Central memory CD4-positive, alpha-beta T cell (primary cell): ENCODE data around the gene SBF2.
"Not testable (repeated sequence)": the region's sequence is repeated elsewhere in the genome, so short reads cannot be mapped to it uniquely, and the experiment has no call there.

Experiments used
- DNase-seq: peaks from one replicate; pipeline ENCODE4 v3.0.0; 2022

The SBF2 gene

GRCh38 chr11:9758637-9759518 lies 535.1 kb downstream of the SBF2 start:
- peak; percentile 34 for DNase-seq

DNA sequence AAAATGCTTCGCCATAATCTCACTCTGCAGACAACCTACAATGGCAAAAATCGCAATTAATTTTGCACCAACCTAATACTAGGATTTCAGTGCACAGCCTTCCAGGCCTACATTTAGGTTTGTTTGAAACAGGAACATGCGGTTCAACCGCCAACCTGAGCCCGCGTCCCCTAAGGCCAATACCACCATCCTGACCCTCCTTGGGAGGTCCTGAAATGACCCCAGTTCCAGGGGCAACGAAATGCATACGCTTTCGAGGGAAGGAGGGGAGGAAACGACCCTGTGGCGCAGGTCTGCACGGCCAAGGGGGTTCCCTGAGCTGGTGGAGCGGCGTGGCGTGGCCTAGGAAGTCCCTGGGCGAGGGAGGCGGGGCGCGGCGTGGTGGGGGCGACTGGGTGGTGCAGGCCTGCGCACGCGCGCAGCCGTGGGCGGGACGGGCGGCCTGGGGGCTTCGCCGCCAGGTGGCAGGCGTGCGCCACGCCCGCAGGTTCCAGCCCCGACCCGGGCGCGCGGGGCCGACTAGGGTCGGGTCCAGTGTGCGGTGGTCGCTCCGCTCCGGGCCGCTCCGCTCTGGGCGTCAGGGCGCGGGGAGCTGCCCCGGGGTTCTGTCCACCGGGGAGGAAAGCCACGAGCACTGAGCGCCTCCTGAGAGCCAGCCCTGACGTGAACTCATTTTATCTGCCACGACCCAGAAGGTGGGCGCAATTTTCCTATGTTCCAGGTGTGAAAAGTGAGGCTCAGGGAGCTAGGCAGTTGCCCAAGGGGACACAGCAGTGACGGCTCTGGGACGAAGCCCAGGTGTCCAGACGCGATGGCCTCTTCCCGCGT lies 536.0 kb downstream of the SBF2 start:
- peak; percentile 88 for DNase-seq

DNA sequence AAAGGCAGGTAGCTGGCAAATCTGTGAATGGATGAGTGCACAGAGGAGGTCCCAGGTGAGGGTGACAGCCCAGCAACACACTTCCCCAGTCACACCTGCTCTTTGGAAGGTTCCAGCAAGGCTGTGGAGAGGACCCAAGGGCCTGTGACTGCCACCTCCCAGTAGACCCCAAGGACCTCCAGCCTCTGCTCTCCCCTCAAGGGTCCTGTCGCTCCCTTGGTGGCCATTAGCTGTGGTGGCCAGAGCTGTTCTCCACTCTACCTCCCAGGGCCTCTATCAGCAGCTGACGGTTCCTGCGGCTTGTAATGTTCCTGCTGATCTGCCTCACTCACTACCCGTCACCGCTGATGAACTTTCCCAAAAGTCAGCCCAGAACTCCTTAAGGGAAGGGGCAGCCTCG lies 537.1 kb downstream of the SBF2 start:
- DNase-seq: no peak

GRCh38 chr11:9756461-9756860 lies 537.6 kb downstream of the SBF2 start:
- DNase-seq: no peak

DNA sequence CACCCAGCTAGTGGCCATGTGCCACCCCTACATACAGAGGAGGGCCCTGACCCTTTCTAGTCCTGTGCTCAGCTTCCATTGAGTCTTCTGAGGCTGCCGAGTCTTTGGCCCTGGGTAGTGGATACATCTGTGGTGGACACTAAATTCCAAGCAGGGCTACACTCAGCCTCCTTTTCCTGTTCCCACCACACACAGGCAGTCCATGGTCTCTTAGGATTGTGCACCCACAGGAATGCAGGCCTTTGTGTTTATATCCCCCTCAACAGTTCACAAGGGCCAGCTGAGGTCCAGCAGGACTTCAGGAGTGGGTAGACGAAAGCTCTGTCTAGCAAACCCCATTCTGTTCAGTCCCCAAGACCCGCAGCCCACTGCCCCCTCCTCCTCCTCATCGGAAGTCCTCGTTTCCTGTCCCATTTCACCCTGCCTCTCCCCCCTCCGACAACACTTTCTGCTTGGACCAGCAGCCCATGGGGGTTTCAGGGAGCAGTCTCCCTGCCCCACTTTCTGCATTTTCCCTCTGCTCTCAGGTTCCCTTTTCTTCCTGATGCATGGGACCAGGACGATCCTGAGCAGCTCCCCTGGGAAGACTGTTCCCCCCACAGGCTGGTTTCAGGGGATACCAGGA lies 538.3 kb downstream of the SBF2 start:
- DNase-seq: no peak

DNA sequence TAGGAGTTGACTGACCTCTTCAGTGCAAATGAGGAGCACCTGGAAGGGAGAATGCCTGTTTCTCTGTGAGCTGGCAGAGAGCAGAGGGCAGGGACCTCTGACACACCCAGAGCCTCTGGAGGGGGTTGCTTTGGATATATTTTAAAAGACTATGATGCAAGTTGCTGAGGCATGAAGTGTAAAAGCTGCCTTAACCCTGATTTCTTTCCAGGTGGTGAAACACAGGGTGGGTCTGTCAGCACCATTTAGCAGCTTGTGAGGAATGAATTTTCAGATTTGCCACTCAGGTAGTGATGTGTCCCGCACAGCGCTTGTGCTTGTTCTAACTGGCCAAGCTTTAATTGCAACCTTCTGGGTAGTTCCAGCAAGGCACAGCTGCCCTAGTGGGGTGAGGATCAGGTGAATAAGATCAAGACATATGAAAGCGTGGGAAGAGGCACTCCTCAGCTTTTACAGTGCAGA lies 540.0 kb downstream of the SBF2 start:
- no peak for DNase-seq

DNA sequence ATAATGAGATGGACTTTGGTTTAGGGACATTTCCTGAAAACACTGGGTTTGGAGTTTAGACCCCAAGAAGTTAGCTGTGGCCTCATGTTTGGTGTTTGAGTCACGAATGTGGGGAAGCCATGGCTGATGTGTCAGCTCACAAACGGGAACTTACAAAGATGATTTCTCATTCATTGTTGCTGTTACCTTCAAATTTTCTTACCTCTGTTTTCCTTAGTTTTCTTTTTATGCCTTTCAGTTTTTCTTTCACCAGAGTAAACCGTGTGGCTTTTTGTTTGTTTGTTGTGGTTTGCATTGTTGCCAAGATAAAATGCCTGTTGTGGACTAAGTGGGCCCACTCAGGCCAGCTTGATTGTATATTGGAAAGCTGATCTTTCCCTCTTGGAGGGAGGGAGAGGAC lies 541.0 kb downstream of the SBF2 start:
- no peak for DNase-seq

DNA sequence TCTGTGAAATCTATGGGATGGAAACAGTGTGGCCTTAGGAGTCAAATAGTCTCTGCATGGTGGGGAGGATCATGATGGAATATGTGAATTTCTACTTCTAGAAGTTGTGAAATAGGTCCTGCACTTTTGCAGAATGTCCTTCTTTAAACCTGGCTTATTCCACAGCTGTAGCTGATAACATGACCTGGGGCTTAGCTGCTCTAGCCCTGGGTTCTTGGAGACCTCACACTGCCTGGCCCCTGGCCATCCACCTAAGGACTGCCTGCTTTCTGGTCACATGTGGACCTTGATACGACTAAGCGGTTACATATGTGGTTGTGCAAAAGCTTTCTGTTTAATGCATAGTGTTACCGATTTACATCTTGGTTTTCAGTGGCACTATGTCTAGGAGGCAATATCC lies 541.9 kb downstream of the SBF2 start:
- DNase-seq: no peak

GRCh38 chr11:9750551-9750950 lies 543.5 kb downstream of the SBF2 start:
- DNase-seq: no peak

- DNase-seq: peak; percentile 50
These were observed 545.6 kb downstream of the SBF2 start for GRCh38 chr11:9748361-9748970.

GRCh38 chr11:9747828-9748227 lies 546.2 kb downstream of the SBF2 start:
- DNase-seq: no peak

DNA sequence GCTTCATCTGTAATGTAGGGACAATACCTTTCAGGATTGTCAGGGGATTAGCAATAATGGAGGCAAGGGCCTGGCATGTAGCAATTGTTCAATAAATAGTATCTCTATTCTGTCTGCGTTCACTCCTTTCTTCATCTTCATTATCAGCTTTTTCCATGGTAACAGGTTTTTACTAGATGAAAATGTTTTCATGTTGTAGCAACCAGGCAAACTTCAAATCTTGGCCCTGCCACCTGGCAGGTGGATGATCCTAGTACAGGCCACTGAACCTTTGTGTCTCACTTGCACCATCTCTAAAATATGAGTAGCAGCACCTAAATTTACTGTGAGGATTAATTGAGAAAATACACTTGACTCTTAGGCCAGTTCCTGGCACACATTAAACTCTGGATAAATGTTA lies 546.8 kb downstream of the SBF2 start:
- no peak for DNase-seq

GRCh38 chr11:9745411-9746211 lies 548.4 kb downstream of the SBF2 start:
- no peak for DNase-seq

DNA sequence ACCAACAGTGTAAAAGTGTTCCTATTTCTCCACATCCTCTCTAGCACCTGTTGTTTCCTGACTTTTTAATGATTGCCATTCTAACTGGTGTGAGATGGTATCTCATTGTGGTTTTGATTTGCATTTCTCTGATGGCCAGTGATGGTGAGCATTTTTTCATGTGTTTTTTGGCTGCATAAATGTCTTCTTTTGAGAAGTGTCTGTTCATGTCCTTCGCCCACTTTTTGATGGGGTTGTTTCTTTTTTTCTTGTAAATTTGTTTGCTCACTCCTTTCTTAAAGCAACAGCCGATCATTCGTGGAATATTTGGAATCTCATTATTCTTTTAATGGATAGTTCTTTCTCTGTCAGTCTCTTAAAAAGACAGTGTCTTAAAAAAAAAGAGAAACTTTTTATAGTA lies 550.5 kb downstream of the SBF2 start:
- not testable (repeated sequence) for DNase-seq

DNA sequence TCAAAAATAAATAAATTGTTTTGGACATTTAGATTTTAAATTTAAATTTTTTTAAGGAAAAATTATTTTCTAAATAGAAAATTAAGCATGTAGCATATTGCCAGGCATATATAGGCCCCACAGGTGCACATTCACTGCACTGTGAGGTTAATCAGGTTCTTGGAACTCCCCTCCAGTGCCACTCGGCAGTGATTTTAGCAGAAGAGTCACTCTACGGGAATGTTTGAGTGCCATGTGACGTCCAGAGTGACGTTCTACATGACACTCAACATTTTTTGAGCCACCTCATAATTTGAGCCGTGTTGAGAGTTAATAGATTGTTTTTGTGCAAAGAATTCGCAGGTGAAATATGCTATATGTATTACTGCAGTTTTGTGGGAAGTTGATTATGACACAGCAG lies 552.8 kb downstream of the SBF2 start:
- DNase-seq: no peak

GRCh38 chr11:9740202-9740883 lies 553.7 kb downstream of the SBF2 start:
- DNase-seq: no peak

DNA sequence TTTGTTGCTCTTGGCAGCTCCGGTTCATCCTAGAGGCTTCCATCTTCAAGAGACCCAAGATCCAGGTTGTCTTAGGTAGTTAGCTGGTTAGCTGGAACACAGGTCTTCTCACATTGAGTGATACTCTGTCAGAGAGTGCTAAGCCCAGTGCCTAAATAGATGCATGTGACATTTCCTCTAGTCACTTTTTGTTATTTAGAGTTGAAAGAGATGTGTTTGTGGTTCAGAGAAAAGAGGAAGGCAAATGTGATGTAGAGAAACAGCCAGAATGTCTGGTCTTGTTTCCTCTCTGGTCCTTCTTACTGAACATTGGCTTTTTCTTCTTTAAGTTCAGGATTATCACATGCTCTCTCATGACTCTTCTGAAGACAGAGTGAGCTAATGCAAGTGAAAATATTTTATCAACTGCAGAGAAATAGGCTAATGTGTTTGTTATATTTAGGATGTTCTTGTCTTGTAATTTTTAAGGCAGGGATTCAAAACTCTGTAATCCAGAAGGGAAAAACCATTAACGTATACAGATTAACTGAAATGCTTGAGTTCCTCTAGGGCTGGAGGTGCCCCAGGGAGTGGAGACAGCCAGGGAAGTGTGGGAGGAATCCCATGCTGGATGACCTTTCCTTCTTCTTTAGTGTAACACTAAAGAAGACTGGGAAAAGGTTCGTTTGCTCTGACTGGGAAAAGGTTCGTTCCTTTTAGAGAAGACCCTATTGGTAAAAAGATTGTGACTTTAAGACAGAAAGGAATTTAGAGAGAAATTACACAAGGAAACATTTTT lies 554.7 kb downstream of the SBF2 start:
- DNase-seq: no peak

DNA sequence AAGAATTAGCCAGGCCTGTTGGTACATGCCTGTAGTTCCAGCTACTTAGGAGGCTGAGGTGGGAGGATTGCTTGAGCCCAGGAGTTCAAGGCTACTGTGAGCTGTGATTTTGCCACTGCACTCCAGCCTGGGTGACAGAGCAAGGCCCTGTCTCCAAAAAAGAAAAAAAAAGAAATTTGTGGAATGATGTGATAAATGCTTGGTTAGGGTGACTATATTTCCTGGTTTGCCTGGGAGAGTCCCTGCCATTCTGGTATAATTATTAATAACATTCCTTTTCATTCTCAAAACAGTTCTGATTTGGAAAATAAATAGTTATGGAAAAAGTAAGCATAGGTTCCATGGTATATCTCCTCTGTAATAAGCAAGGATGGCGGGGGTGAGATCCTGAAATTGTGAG lies 555.3 kb downstream of the SBF2 start:
- no peak for DNase-seq

DNA sequence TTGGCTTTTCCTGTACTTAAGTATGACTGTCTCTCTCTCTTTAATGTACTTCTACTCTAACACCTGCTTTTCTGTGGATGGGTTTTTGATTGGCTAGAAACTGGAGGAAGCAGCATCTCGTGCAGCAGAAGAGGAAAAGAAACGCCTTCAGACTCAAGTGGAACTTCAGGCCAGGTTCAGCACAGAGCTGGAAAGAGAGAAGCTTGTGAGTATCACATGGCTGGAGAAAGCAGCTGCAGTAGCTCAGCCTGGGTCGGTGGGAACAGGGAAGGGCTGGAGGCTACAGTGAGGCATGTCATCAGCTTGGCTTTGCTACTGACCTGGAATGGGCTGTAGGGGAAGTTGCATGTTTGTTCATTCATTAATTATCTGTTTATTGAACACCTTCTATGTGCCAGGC lies 555.9 kb downstream of the SBF2 start:
- no peak for DNase-seq

GRCh38 chr11:9736365-9736764 lies 557.7 kb downstream of the SBF2 start:
- no peak for DNase-seq

- no peak for DNase-seq
These were observed 558.1 kb downstream of the SBF2 start for GRCh38 chr11:9735919-9736318.
